GM12891 (cell line): ENCODE measurements around the gene RGS3.

Experiments used
- POLR2A ChIP-seq: IDR thresholded peaks from 2 replicates; pipeline ENCODE4 v1.6.1; 2011; ENCODE audit warnings: low read depth, low read length, control low read depth
- POLR2AphosphoS5 ChIP-seq: IDR thresholded peaks from 2 replicates; pipeline ENCODE4 v1.6.1; 2011; ENCODE audit warnings: low read depth, low read length, control low read depth
- POU2F2 ChIP-seq: IDR thresholded peaks from 2 replicates; pipeline ENCODE4 v1.6.1; 2011; ENCODE audit warnings: low read depth, mild to moderate bottlenecking, control low read depth, low read length, moderate library complexity
- SPI1 ChIP-seq: IDR thresholded peaks from 2 replicates; pipeline ENCODE4 v1.6.1; 2011; ENCODE audit warnings: low read depth, low read length, control low read depth
- TAF1 ChIP-seq: IDR thresholded peaks from 2 replicates; pipeline ENCODE4 v1.6.1; 2011; ENCODE audit warnings: low read depth, low read length, control low read depth

DNA sequence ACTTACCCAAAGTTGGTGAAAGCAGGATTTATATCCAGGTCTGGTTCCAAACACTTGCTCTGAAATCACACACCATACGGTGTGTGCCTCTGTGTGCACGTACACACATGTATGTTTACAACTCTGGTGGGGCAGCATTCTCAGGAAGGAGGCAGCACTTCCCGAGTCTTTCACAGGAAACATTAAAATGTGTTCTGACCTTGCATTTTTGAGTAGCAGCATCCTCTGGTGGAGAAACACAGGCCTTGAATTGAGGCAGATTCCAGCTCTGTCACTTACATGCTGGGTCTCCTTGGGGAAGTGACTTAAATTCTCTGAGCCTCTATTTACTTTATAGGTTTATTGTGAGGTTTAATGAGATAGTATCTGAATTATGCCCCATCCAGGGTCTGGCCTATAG, 126.4 kb downstream of the RGS3 start:
- TF ChIP-seq POLR2AphosphoS5 = no peak
- TF ChIP-seq POLR2A = no peak
- TF ChIP-seq SPI1 = no peak
- no peak for TF ChIP-seq TAF1
- TF ChIP-seq POU2F2 = no peak
